Aorta (tissue), 5 donors: ENCODE measurements around the gene UGP2. TPM values are rescaled to one million over a fixed set of nuclear protein-coding genes. Genes with fewer than 3 reads are reported as not detected.
A peak's percentile ranks its signal among the peaks of the same experiment; 100 is the strongest.

ENCODE experiments used
- ATAC-seq: fragments of 200-7000 bp; cut with Tn5 transposase; one replicate; pipeline ENCODE4 v1.9.1; 2022; ENCODE audit warnings: moderate library complexity; ENCODE audit not compliant: low FRiP score
- DNase-seq, 2 donors: peaks; one replicate each; pipeline ENCODE4 v3.0.0-alpha.2; 2020
- H3K27ac ChIP-seq, 2 donors: one replicate each; pipeline ENCODE4 v1.5.1; 2013; ENCODE audit warnings: low read length in 2 of 2, mild to moderate bottlenecking in 2 of 2, moderate library complexity in 2 of 2, control low read depth in 1 of 2, inconsistent platforms in 1 of 2, low read depth in 1 of 2
- H3K27me3 ChIP-seq, 2 donors: one replicate each; pipeline ENCODE4 v1.6.1; 2013; ENCODE audit warnings: control low read depth in 1 of 2, low read length in 1 of 2, mild to moderate bottlenecking in 1 of 2, moderate library complexity in 1 of 2; ENCODE audit not compliant: insufficient read depth in 2 of 2, control insufficient read depth in 1 of 2
- H3K36me3 ChIP-seq, 2 donors: one replicate each; pipeline ENCODE4 v1.6.1; 2013; ENCODE audit warnings: control low read depth in 1 of 2, low read length in 1 of 2, mild to moderate bottlenecking in 1 of 2; ENCODE audit not compliant: insufficient read depth in 2 of 2, control insufficient read depth in 1 of 2
- H3K4me1 ChIP-seq, 2 donors: one replicate each; pipeline ENCODE4 v1.6.1; 2013; ENCODE audit warnings: low read length in 2 of 2, control low read depth in 1 of 2, mild to moderate bottlenecking in 1 of 2, moderate library complexity in 1 of 2; ENCODE audit not compliant: insufficient read depth in 2 of 2, control insufficient read depth in 1 of 2
- H3K4me3 ChIP-seq, 2 donors: one replicate each; pipeline ENCODE4 v1.5.1; 2013; ENCODE audit warnings: low read length in 2 of 2, control low read depth in 1 of 2, mild to moderate bottlenecking in 1 of 2
- H3K9me3 ChIP-seq: one replicate; pipeline ENCODE4 v1.6.1; 2013; ENCODE audit warnings: mild to moderate bottlenecking, low read length; ENCODE audit not compliant: control insufficient read depth
- WGBS, 2 donors: extraction: QIAGEN DNeasy Blood & Tissue Kit; methylation state at CpG; one replicate each; pipeline ENCODE4 v1.1.7; 2013; 5-methylcytosine and 5-hydroxymethylcytosine counted together
- intact Hi-C, 2 donors: fragments of 100-400 bp; cut with DNase I; formaldehyde crosslinking; loops; one replicate each; pipeline versions ENCODE4 v1.14.2 to v1.15.0; 2022
- polyA plus RNA-seq, 2 donors: library from polyadenylated mRNA; stranded (reverse); fragments of 200-250 nt; gene quantifications; one replicate each; pipeline ENCODE4 v1.2.3, GENCODE V29; 2013
- total RNA-seq, 2 donors: library from RNA; stranded (reverse); fragmentation: NEBNext Ultra II Directional; extraction: Animal tissue kit (Norgen Biotek cat#: 25700); gene quantifications; one replicate each; pipeline ENCODE4 v1.2.1, GENCODE V29; 2021
- donor health status: healthy with polysubstance abuse.
- donor health status: Bipolar disorder and iron deficiency.
- donor health status: DM: no; HTN: no; CAD: no.
- donor health status: DM: no; HTN: no; CAD: no.
- donor health status: DM: yes; HTN: yes; CAD: no.

Gene UGP2
- total and polyA plus RNA-seq, 4 donors = 166 to 422 (median 179) TPM

- DNase-seq (no peak), ATAC-seq (peak; percentile 72)
- Histone ChIP-seq H3K4me3 (no peak overlapping the region), H3K27me3 (no peaks in the 10 kb centered on the region), H3K9me3 (no peaks in the 10 kb centered on the region), H3K4me1 (peaks cover 5 to 26% of the 10 kb centered on the region in 2 donors), H3K27ac (peak overlapping the region; percentile 57 to 65), H3K36me3 (peaks cover 0 to 2% of the 10 kb centered on the region in 2 donors)
- WGBS, 2 donors = 41 to 44% methylated on average over 3 of the region's 3 CpGs
- intact Hi-C loops = no loop called here
Measured at GRCh38 chr2:63875559-63876245, 34.0 kb downstream of the UGP2 start.

GRCh38 chr2:63876311-63876710, 34.6 kb downstream of the UGP2 start:
- Histone ChIP-seq H3K27ac (no peak overlapping the region), H3K4me1 (peaks cover 5 to 25% of the 10 kb centered on the region in 2 donors), H3K4me3 (no peak overlapping the region), H3K9me3 (no peaks in the 10 kb centered on the region), H3K36me3 (peaks cover 0 to 2% of the 10 kb centered on the region in 2 donors), H3K27me3 (no peaks in the 10 kb centered on the region)
- intact Hi-C loops = no loop called here
- DNase-seq (no peak), ATAC-seq (no peak)
- WGBS, 2 donors = 42 to 50% methylated on average over 5 of the region's 5 CpGs

- H3K27ac ChIP-seq = peak overlapping the region in 1 of 2 donors; percentile 44
- DNase-seq (no peak), ATAC-seq (no peak)
- WGBS, 2 donors = 59 to 62% methylated on average over 1 of the region's 1 CpG
- H3K27me3 ChIP-seq = no peaks in the 10 kb centered on the region
- H3K4me1 ChIP-seq = peaks cover 5 to 22% of the 10 kb centered on the region in 2 donors
- peaks cover 2 to 5% of the 10 kb centered on the region in 2 donors for H3K36me3 ChIP-seq
- no peaks in the 10 kb centered on the region for H3K9me3 ChIP-seq
- H3K4me3 ChIP-seq = no peak overlapping the region
- intact Hi-C loops = no loop called here
Measured at GRCh38 chr2:63878486-63878885, 36.8 kb downstream of the UGP2 start.

GRCh38 chr2:63879876-63880433, 38.3 kb downstream of the UGP2 start:
- WGBS, 2 donors = 77 to 84% methylated on average over 2 of the region's 2 CpGs
- DNase-seq = no peak
- Histone ChIP-seq H3K4me3 (no peak overlapping the region), H3K9me3 (no peaks in the 10 kb centered on the region), H3K27me3 (no peaks in the 10 kb centered on the region), H3K36me3 (peaks cover 2% of the 10 kb centered on the region in 2 donors), H3K4me1 (peaks cover 0 to 15% of the 10 kb centered on the region in 2 donors), H3K27ac (no peak overlapping the region)
- intact Hi-C loops = no loop called here
- no peak for ATAC-seq

GRCh38 chr2:63880625-63881024, 38.9 kb downstream of the UGP2 start:
- Histone ChIP-seq H3K4me1 (peaks cover 0 to 11% of the 10 kb centered on the region in 2 donors), H3K4me3 (no peak overlapping the region), H3K9me3 (no peaks in the 10 kb centered on the region), H3K27me3 (no peaks in the 10 kb centered on the region), H3K27ac (no peak overlapping the region), H3K36me3 (peaks cover 2% of the 10 kb centered on the region in 2 donors)
- no peak for ATAC-seq
- WGBS, 2 donors = 50 to 64% methylated on average over 4 of the region's 4 CpGs
- DNase-seq = no peak
- intact Hi-C loops = no loop called here

- 45 to 53% methylated on average over 2 of the region's 2 CpGs for WGBS, 2 donors
- ATAC-seq (no peak), DNase-seq (no peak)
- Histone ChIP-seq H3K9me3 (no peaks in the 10 kb centered on the region), H3K27ac (no peak overlapping the region), H3K27me3 (no peaks in the 10 kb centered on the region), H3K4me1 (peaks cover 0 to 5% of the 10 kb centered on the region in 2 donors), H3K4me3 (no peak overlapping the region), H3K36me3 (peaks cover 2 to 3% of the 10 kb centered on the region in 2 donors)
- intact Hi-C loops = no loop called here
Measured at GRCh38 chr2:63881205-63881604, 39.5 kb downstream of the UGP2 start.

- H3K27me3 ChIP-seq = no peaks in the 10 kb centered on the region
- ATAC-seq = no peak
- peaks cover 6 to 9% of the 10 kb centered on the region in 2 donors for H3K36me3 ChIP-seq
- DNase-seq = no peak
- no peak overlapping the region for H3K27ac ChIP-seq
- no peak overlapping the region for H3K4me3 ChIP-seq
- WGBS, 2 donors = 51 to 59% methylated on average over 3 of the region's 3 CpGs
- H3K4me1 ChIP-seq = peaks cover 0 to 4% of the 10 kb centered on the region in 2 donors
- H3K9me3 ChIP-seq = no peaks in the 10 kb centered on the region
- intact Hi-C loops = no loop called here
Measured at GRCh38 chr2:63882395-63883105, 40.9 kb downstream of the UGP2 start.

- H3K9me3 ChIP-seq = no peaks in the 10 kb centered on the region
- DNase-seq (no peak), ATAC-seq (no peak)
- H3K36me3 ChIP-seq = peaks cover 8 to 9% of the 10 kb centered on the region in 2 donors
- WGBS, 2 donors = 94 to 96% methylated on average over 2 of the region's 2 CpGs
- peaks cover 0 to 4% of the 10 kb centered on the region in 2 donors for H3K4me1 ChIP-seq
- H3K27me3 ChIP-seq = no peaks in the 10 kb centered on the region
- no peak overlapping the region for H3K27ac ChIP-seq
- H3K4me3 ChIP-seq = no peak overlapping the region
- intact Hi-C loops = no loop called here
Measured at GRCh38 chr2:63886445-63886844, 44.7 kb downstream of the UGP2 start.
